K562 treated with DMSO at 1 percent for 4 hours (cell line): ENCODE data around the gene CD46. TPM values are rescaled to one million over a fixed set of nuclear protein-coding genes. Genes with fewer than 3 reads are reported as not detected.

Source experiments
- total RNA-seq: library from RNA; unstranded; fragments of 300-600 nt; gene quantifications from 2 replicates; pipeline ENCODE4 v1.2.3, GENCODE V29; 2022; ENCODE audit not compliant: insufficient read depth

The CD46 gene
- 80.9 and 108 TPM in 2 replicates for total RNA-seq

GRCh38 chr1:207751790-207752455 lies at the start of gene CD46:
TSS of gene CD46 (plus strand) at chr1:207752054. CDS start at chr1:207752213, 159 bp downstream.

Other genes starting within 250 kb of the CD46 start
- gene CR1L, start 106.9 kb upstream of the CD46 start, total RNA-seq, result 9.9 and 10.7 TPM in 2 replicates
- not detected in 2 replicates for gene CD34, start 159.1 kb downstream of the CD46 start, total RNA-seq